ENCODE measurements around the gene ZBBX.
"Not testable (repeated sequence)": the region's sequence is repeated elsewhere in the genome, so short reads cannot be mapped to it uniquely, and the experiment has no call there.

The ZBBX gene

GRCh38 chr3:167380004-167380689, at the start of gene ZBBX:
Gene ZBBX (minus strand): TSS chr3:167380297. CDS start chr3:167372901, 7,396 bp downstream.
- no peak for FAIRE-seq

- FAIRE-seq: not testable (repeated sequence)
Observed at GRCh38 chr3:167426962-167427361, 46.9 kb upstream of the ZBBX start.

- not testable (repeated sequence) for FAIRE-seq
Observed at GRCh38 chr3:167422396-167422795, 42.3 kb upstream of the ZBBX start.

GRCh38 chr3:167409611-167410010, 29.5 kb upstream of the ZBBX start:
- FAIRE-seq: no peak

GRCh38 chr3:167406876-167407492, 26.9 kb upstream of the ZBBX start:
- no peak for FAIRE-seq

- no peak for FAIRE-seq
Observed at GRCh38 chr3:167397826-167398225, 17.7 kb upstream of the ZBBX start.

DNA sequence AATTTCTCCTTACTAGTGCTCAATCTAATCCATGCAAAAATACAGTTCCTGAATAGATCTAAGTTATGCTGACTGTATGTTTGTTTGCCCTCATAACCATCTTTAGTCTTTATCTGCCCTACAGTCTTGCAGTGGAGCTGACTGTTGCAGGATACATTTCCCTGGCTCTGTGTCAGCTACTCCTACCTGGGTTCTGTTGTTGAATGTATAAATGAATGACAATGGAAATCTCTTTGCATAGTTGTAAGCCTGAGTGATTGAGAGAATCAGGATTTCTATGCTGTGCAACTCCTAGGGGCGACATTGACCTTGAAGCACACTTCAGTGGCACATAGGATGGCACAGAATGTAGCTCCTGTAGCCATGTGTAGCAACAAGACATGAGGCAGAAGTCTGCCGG, 16.0 kb upstream of the ZBBX start:
- no peak for FAIRE-seq

- no peak for FAIRE-seq
Observed at GRCh38 chr3:167394003-167394402, 13.9 kb upstream of the ZBBX start.

DNA sequence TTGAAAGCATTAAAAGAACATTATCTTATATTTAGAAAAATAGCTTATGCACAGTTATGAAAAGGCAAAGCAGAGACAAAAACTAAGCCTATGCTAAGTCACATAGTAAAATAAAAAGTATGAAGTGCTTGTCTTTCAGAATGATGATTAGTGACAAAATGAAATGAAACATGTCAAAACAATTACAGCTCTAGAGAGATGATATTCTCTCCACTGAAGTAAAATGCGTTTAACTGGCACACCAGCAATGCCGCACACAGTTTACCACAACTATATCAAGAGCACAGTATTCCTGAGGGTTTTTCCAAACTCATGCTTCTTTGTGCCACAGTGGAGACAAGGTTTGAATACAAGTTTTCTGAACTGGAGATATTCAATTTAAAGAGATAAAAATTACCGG, 2.1 kb upstream of the ZBBX start:
- FAIRE-seq: no peak

- FAIRE-seq: no peak
Observed at GRCh38 chr3:167375478-167375877, 4.6 kb downstream of the ZBBX start.

DNA sequence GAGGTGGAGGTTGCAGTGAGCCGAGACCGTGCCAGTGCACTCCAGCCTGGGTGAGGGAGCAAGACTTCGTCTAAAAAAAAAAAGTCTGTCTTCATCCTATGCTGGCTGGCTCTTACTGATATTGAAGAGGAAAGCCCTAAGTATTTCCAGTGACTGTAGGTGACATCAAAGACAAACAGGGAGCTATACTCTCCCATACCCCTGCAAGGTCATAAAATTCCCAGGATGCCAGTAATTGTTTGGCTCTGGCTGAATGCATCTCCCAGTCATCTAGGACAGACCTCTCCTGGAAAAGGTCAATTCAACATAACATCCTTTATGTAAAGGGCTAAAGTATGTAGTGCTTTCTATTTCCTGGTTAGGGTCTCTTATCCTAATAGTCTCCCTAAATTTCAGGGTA, 8.0 kb downstream of the ZBBX start:
- FAIRE-seq: no peak

DNA sequence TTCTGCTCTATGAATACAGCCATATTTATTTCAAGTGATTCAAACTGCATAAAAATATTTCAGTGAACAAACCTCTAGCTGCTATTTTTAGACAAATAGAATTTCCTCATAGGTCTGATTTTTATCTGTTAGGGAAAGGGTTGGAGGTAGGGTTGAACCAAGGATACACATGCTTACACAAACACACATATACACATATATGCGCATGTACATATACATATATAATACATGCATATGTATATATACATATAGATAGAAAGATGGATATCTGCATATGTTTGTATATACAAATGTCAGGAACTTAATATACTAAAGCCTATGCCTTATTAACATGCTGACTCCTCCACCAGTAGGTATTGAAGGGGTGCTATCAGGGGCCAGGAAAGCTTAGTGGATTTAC, 18.1 kb downstream of the ZBBX start:
- no peak for FAIRE-seq

- no peak for FAIRE-seq
Observed at GRCh38 chr3:167361306-167361705, 18.8 kb downstream of the ZBBX start.

GRCh38 chr3:167355446-167355845, 24.7 kb downstream of the ZBBX start:
- no peak for FAIRE-seq

DNA sequence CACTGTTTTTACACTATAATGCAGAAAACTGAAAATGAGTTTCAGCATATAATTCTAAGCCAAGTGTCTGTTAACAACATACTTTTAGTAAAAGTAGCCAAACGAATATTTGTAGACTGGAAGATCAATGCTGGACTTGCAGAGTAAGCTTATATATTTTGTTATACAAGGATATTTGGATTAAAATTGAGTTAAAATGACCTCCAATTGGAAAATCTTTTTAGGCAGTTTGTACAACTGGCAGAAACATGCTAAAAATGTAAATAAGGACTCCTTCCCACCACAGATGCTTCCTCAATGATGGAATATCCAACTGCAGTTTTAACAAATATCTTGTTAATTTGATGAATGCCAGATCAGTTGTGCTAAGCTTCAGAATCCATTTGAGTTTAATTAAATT, 25.3 kb downstream of the ZBBX start:
- no peak for FAIRE-seq

DNA sequence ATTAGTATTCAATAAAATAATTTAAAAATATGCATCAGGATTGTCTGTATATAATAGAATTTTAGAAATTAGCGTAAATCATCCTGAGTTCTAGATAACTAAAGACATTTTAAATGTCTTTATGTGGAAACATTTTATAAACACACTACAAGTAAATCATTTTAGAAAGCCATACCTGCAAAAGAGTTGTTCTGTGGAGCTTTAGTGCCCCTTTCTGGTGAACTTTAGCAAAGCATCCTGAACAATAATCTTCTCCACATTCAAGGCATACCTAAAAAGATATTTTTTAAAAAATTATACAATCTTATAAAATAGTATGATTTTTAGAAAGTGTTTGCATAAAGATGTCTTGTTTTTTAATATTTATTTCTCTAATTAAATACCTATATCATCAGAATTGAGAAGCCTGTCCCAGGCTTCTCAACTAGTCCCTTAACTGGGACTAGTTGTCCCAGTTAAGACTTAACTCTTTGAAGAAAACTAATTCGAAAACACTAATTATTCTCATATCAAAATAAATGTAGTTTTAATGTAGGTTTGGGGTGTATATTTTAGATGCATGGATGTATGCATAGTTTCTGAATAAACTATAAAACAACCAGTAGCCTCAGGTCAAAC, 29.7 kb downstream of the ZBBX start:
- FAIRE-seq: no peak

- no peak for FAIRE-seq
Observed at GRCh38 chr3:167346171-167346570, 33.9 kb downstream of the ZBBX start.

DNA sequence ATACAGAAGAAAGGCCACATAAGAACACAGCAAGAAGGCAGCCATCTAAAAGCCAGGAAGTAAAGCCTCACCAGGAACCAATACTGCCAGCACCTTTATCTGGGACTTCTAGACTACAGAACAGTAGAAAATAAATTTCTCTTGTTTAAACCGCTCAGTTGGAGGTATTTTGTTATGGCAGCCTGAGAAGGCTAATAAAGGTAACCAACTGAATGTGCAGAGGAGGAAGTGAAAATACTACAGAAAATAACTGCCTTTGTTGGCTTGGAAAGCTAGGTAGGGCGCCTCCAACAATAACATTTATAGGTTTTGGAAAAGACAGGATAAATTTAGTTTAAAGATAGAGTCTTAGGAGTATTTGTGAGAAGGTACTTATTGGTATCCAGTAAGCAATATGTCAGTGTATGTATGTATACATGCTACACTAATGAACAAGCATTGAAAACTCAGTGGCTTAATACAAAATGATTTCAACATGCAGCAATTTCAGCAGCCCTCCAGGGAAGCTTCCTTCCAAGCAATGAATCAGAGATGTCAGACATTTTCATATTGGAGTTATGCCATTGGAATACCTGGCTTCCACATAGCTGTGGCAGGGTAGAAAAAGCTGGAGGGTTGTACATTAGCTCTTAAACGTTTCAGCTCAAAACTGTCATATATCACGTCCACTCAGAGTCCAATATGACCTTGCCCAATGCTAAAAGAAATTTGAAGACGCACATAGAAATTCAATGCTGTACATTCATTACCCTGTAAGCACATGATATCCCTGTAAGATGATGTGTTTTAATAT, 48.9 kb downstream of the ZBBX start:
- no peak for FAIRE-seq

DNA sequence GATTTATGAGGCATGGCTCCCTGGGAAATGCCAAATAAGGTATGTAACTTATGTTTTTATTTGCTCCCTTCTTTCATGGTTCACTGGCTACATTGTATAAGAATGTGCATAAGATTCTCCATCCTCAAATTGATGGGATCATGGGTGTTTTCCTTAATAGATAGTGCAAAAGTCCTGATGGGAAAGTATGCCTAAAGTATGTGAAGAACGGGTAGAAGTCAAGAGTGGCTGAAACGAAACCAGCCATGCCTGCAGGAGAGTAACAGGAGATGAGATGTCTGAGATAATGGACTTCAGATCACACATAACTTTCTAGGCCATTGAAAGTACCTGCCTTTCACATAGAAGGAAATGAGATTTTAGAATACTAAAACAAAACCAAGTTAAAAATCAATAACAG, 56.5 kb downstream of the ZBBX start:
- FAIRE-seq: no peak

DNA sequence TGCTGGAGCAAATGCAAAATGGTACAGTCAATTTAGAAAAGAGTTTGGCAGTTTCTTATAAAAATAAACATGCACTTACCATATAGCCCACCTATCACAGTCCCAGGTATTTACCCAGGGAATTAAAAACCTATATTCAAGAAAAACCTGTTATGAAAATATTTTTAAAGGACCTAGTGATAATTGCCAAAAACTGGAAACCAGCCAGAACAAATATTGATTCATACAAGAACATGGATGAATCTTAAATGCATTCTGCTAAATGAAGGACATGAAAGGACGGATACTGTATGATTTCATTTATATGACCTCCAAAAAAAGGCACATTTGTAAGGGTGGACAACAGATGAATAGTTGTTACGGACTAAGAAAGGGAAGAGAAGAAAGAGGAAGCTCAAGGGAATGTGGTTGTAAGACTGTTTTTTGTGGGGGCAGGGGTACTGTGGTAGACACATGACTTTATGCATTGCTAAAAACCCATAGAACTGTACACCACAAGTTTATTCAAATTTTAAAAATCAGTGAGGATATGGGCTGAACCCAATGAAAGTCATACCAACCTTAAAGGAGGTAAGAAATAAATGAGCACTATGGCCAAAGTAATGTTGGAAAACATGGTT, 61.0 kb downstream of the ZBBX start:
- no peak for FAIRE-seq

- FAIRE-seq: no peak
Observed at GRCh38 chr3:167318306-167318705, 61.8 kb downstream of the ZBBX start.

DNA sequence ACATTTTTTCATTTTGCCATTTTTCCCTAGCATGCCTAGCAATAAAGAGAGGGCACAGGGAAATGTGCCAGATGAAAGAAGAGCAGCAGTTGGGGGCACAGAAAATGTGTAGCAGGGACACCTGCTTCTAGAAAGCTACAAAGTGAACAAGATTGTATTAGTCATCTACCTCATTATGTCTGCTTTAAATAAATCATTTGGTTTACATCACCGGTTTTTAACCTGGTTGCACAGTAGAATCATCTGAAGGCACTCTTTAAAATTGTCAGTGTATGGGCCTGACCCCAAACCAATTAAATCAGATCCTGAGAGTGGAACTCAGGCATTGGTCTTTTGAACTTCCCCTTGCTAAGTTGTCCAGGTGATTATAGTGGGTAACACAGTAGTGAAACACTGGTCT, 73.8 kb downstream of the ZBBX start:
- FAIRE-seq: no peak

- no peak for FAIRE-seq
Observed at GRCh38 chr3:167305340-167305890, 74.7 kb downstream of the ZBBX start.

Measured in colon (tissue), 2 donors.